MM.1S (cell line): ENCODE data around the gene CNOT8.

Experiments used
- DNase-seq: peaks from one replicate; pipeline ENCODE4 v3.0.0-alpha.2; 2015
- H2AFZ ChIP-seq: fragments of 300-600 bp; sonication (generic); 2 replicates; pipeline ENCODE4 v1.6.0; 2016; ENCODE audit warnings: antibody characterized with exemption, low read length
- H3F3A ChIP-seq: fragments of 300-600 bp; sonication (generic); 2 replicates; pipeline ENCODE4 v1.6.1; 2016; ENCODE audit warnings: mild to moderate bottlenecking, antibody characterized with exemption, low read length, moderate library complexity, mixed read lengths; ENCODE audit not compliant: insufficient read depth
- H3K27ac ChIP-seq: fragments of 300-600 bp; sonication (generic); 2 replicates; pipeline ENCODE4 v1.5.1; 2016; ENCODE audit warnings: mild to moderate bottlenecking, low read length
- H3K27me3 ChIP-seq: fragments of 300-600 bp; sonication (generic); replicated peaks from 2 replicates; pipeline ENCODE4 v1.6.0; 2016; ENCODE audit warnings: low read length; ENCODE audit not compliant: insufficient read depth
- H3K36me3 ChIP-seq: fragments of 300-600 bp; sonication (generic); replicated peaks from 2 replicates; pipeline ENCODE4 v1.6.1; 2016; ENCODE audit warnings: mild to moderate bottlenecking, low read length, mixed read lengths; ENCODE audit not compliant: insufficient read depth
- H3K4me1 ChIP-seq: fragments of 300-600 bp; sonication (generic); 2 replicates; pipeline ENCODE4 v1.6.1; 2016; ENCODE audit warnings: low read length, mixed read lengths
- H3K4me2 ChIP-seq: fragments of 300-600 bp; sonication (generic); 2 replicates; pipeline ENCODE4 v1.6.0; 2016; ENCODE audit warnings: low read depth, low read length
- H3K4me3 ChIP-seq: fragments of 300-600 bp; sonication (generic); 2 replicates; pipeline ENCODE4 v1.5.1; 2016; ENCODE audit warnings: low read length, mixed read lengths
- H3K79me2 ChIP-seq: fragments of 300-600 bp; sonication (generic); 2 replicates; pipeline ENCODE4 v1.6.1; 2016; ENCODE audit warnings: mixed run types, low read length, mixed read lengths
- H3K9ac ChIP-seq: fragments of 300-600 bp; sonication (generic); 2 replicates; pipeline ENCODE4 v1.6.1; 2016; ENCODE audit warnings: low read length, mixed read lengths
- H3K9me2 ChIP-seq: fragments of 300-600 bp; sonication (generic); replicated peaks from 2 replicates; pipeline ENCODE4 v1.6.1; 2016; ENCODE audit warnings: mild to moderate bottlenecking, low read length, mixed read lengths; ENCODE audit not compliant: insufficient read depth
- H3K9me3 ChIP-seq: fragments of 300-600 bp; sonication (generic); replicated peaks from 2 replicates; pipeline ENCODE4 v1.6.1; 2016; ENCODE audit warnings: mild to moderate bottlenecking, low read length, mixed read lengths; ENCODE audit not compliant: insufficient read depth
- H4K20me1 ChIP-seq: fragments of 300-600 bp; sonication (generic); 2 replicates; pipeline ENCODE4 v1.6.1; 2016; ENCODE audit warnings: mild to moderate bottlenecking, low read length, moderate library complexity, mixed read lengths; ENCODE audit not compliant: insufficient read depth
- CTCF ChIP-seq: fragments of 300-600 bp; sonication (generic); IDR thresholded peaks from 2 replicates; pipeline ENCODE4 v1.5.1; 2016; ENCODE audit warnings: antibody characterized with exemption, low read length, mixed read lengths
- EZH2 ChIP-seq: fragments of 300-600 bp; sonication (generic); optimal IDR thresholded peaks from 2 replicates; pipeline ENCODE3; 2017; ENCODE audit warnings: low read depth, mild to moderate bottlenecking, antibody characterized with exemption, low read length, mixed read lengths
- EZH2phosphoT487 ChIP-seq: fragments of 300-600 bp; sonication (generic); IDR thresholded peaks from 2 replicates; pipeline ENCODE4 v1.6.1; 2018; ENCODE audit warnings: antibody characterized with exemption, low read length

Gene CNOT8

GRCh38 chr5:154844809-154845208 is 13.6 kb upstream of the CNOT8 start:
- H2AFZ ChIP-seq = no peak overlapping the region
- no peak overlapping the region for H3K27ac ChIP-seq
- TF ChIP-seq EZH2phosphoT487 (no peak), EZH2 (no peak), CTCF (no peak)
- H3K4me3 ChIP-seq = no peak overlapping the region
- H3K9ac ChIP-seq = no peak overlapping the region
- H3F3A ChIP-seq = no peaks in the 10 kb centered on the region
- H3K79me2 ChIP-seq = no peaks in the 10 kb centered on the region
- no peak overlapping the region for H3K4me2 ChIP-seq
- H3K27me3 ChIP-seq = no peaks in the 10 kb centered on the region
- no peaks in the 10 kb centered on the region for H3K4me1 ChIP-seq
- DNase-seq = no peak
- H3K36me3 ChIP-seq = no peaks in the 10 kb centered on the region
- H4K20me1 ChIP-seq = no peaks in the 10 kb centered on the region
- no peaks in the 10 kb centered on the region for H3K9me2 ChIP-seq
- H3K9me3 ChIP-seq = no peaks in the 10 kb centered on the region

GRCh38 chr5:154849264-154849785 is 9.1 kb upstream of the CNOT8 start:
- no peaks in the 10 kb centered on the region for H3F3A ChIP-seq
- no peak overlapping the region for H3K4me2 ChIP-seq
- no peak for TF ChIP-seq CTCF
- TF ChIP-seq EZH2 = no peak
- TF ChIP-seq EZH2phosphoT487 = no peak
- H3K27ac ChIP-seq = no peak overlapping the region
- no peak overlapping the region for H3K4me3 ChIP-seq
- no peaks in the 10 kb centered on the region for H3K9me3 ChIP-seq
- H3K36me3 ChIP-seq = no peaks in the 10 kb centered on the region
- no peaks in the 10 kb centered on the region for H3K27me3 ChIP-seq
- no peak overlapping the region for H3K9ac ChIP-seq
- H4K20me1 ChIP-seq = no peaks in the 10 kb centered on the region
- no peaks in the 10 kb centered on the region for H3K4me1 ChIP-seq
- no peaks in the 10 kb centered on the region for H3K9me2 ChIP-seq
- DNase-seq = no peak
- H2AFZ ChIP-seq = no peak overlapping the region
- H3K79me2 ChIP-seq = no peaks in the 10 kb centered on the region

- Histone ChIP-seq H3K36me3 (no peaks in the 10 kb centered on the region), H3K27me3 (no peaks in the 10 kb centered on the region), H3K4me2 (no peak overlapping the region), H3K27ac (no peak overlapping the region), H2AFZ (no peak overlapping the region), H3K9me3 (no peaks in the 10 kb centered on the region), H3F3A (no peaks in the 10 kb centered on the region), H4K20me1 (no peaks in the 10 kb centered on the region), H3K79me2 (no peaks in the 10 kb centered on the region), H3K9me2 (no peaks in the 10 kb centered on the region), H3K9ac (no peak overlapping the region), H3K4me1 (no peaks in the 10 kb centered on the region), H3K4me3 (no peak overlapping the region)
- no peak for DNase-seq
- TF ChIP-seq EZH2 = no peak
- no peak for TF ChIP-seq EZH2phosphoT487
- TF ChIP-seq CTCF = no peak
These were observed 8.6 kb upstream of the CNOT8 start for GRCh38 chr5:154849791-154850201.
